GM23338 (cell line): ENCODE data around the gene IZUMO4. TPM values are rescaled to one million over a fixed set of nuclear protein-coding genes. Genes with fewer than 3 reads are reported as not detected.

Experiments
- ATAC-seq: fragments of 200-7000 bp; cut with Tn5 transposase; 3 replicates; pipeline ENCODE4 v1.9.1; 2020
- DNase-seq: peaks from one replicate; pipeline ENCODE4 v3.0.0-alpha.2; 2015; ENCODE audit warnings: low spot score
- H2AFZ ChIP-seq: fragments of 200-600 bp; sonication (generic); 2 replicates; pipeline ENCODE4 v1.8.0; 2016; ENCODE audit warnings: antibody characterized with exemption, mild to moderate bottlenecking, moderate library complexity
- H3F3A ChIP-seq: fragments of 200-600 bp; sonication (generic); replicated peaks from 2 replicates; pipeline ENCODE4 v1.8.0; 2017; ENCODE audit warnings: antibody characterized with exemption, mixed run types, low read depth
- H3K27ac ChIP-seq: fragments of 200-600 bp; sonication (generic); 2 replicates; pipeline ENCODE4 v1.6.1; 2016; ENCODE audit warnings: low read depth
- H3K27me3 ChIP-seq: fragments of 200-600 bp; sonication (generic); 2 replicates; pipeline ENCODE4 v1.8.0; 2016; ENCODE audit warnings: mild to moderate bottlenecking, mixed run types, moderate library complexity; ENCODE audit not compliant: insufficient read depth
- H3K36me3 ChIP-seq: fragments of 200-600 bp; sonication (generic); 2 replicates; pipeline ENCODE4 v1.8.0; 2016; ENCODE audit warnings: mild to moderate bottlenecking; ENCODE audit not compliant: insufficient read depth
- H3K4me1 ChIP-seq: fragments of 200-600 bp; sonication (generic); 2 replicates; pipeline ENCODE4 v1.8.0; 2016; ENCODE audit warnings: mild to moderate bottlenecking, moderate library complexity; ENCODE audit not compliant: insufficient read depth
- H3K4me2 ChIP-seq: fragments of 200-600 bp; sonication (generic); 2 replicates; pipeline ENCODE4 v1.7.1; 2017; ENCODE audit warnings: mixed run types
- H3K4me3 ChIP-seq: fragments of 200-600 bp; sonication (generic); 2 replicates; pipeline ENCODE4 v1.6.1; 2016; ENCODE audit warnings: mixed run types
- H3K79me2 ChIP-seq: fragments of 200-600 bp; sonication (generic); replicated peaks from 2 replicates; pipeline ENCODE4 v1.8.0; 2017; ENCODE audit warnings: mild to moderate bottlenecking; ENCODE audit not compliant: insufficient read depth
- H3K9me2 ChIP-seq: fragments of 200-600 bp; sonication (generic); 2 replicates; pipeline ENCODE4 v1.8.0; 2017; ENCODE audit not compliant: insufficient read depth
- H4K20me1 ChIP-seq: fragments of 200-600 bp; sonication (generic); replicated peaks from 2 replicates; pipeline ENCODE4 v1.8.0; 2017; ENCODE audit warnings: mild to moderate bottlenecking; ENCODE audit not compliant: insufficient read depth
- H3K27ac Mint-ChIP-seq: 2 replicates; pipeline ENCODE4 v1.8.0; 2020; ENCODE audit warnings: inconsistent platforms, mild to moderate bottlenecking, moderate library complexity, mixed read lengths
- H3K27me3 Mint-ChIP-seq: 3 replicates; pipeline ENCODE4 v1.8.0; 2022; ENCODE audit warnings: low read depth, mild to moderate bottlenecking, moderate library complexity, mixed read lengths, inconsistent platforms; ENCODE audit not compliant: insufficient read depth, poor library complexity
- H3K36me3 Mint-ChIP-seq: 3 replicates; pipeline ENCODE4 v1.8.0; 2021; ENCODE audit warnings: low read depth, mild to moderate bottlenecking, inconsistent platforms, moderate library complexity, mixed read lengths
- H3K4me1 Mint-ChIP-seq: 3 replicates; pipeline ENCODE4 v1.8.0; 2020; ENCODE audit warnings: mild to moderate bottlenecking, inconsistent platforms, mixed read lengths
- H3K4me3 Mint-ChIP-seq: 3 replicates; pipeline ENCODE4 v1.8.0; 2021; ENCODE audit warnings: moderate library complexity, mild to moderate bottlenecking, inconsistent platforms, mixed read lengths
- H3K9me3 Mint-ChIP-seq: 3 replicates; pipeline ENCODE4 v1.8.0; 2020; ENCODE audit warnings: moderate library complexity, mild to moderate bottlenecking, inconsistent platforms, mixed read lengths
- CREB1 ChIP-seq: fragments of 250-450 bp; sonication (Bioruptor Pico); IDR thresholded peaks from 2 replicates; pipeline ENCODE4 v1.5.0; 2020; ENCODE audit warnings: low read depth, mild to moderate bottlenecking, moderate library complexity
- CTCF ChIP-seq, 2 experiments: fragments of 200-600 bp in 1 of 2; sonication (generic) in 1 of 2; conservative IDR thresholded peaks; 2 replicates each; pipeline versions ENCODE4 v1.5.1 to v1.6.1; 2016 to 2017; ENCODE audit warnings: antibody characterized with exemption in 2 of 2, low read depth in 2 of 2, mild to moderate bottlenecking in 2 of 2, moderate library complexity in 1 of 2
- EZH2 ChIP-seq: fragments of 200-600 bp; sonication (generic); IDR thresholded peaks from one replicate; pipeline ENCODE4 v1.8.0; 2017; ENCODE audit warnings: antibody characterized with exemption, mild to moderate bottlenecking, low read depth; ENCODE audit not compliant: unreplicated experiment
- EZH2phosphoT487 ChIP-seq: fragments of 200-600 bp; sonication (generic); IDR thresholded peaks from one replicate; pipeline ENCODE4 v1.8.1; 2018; ENCODE audit warnings: antibody characterized with exemption; ENCODE audit not compliant: unreplicated experiment
- JUNB ChIP-seq: IDR thresholded peaks from one replicate; pipeline ENCODE4 v1.6.1; 2016; ENCODE audit warnings: antibody characterized with exemption; ENCODE audit not compliant: unreplicated experiment
- NANOG ChIP-seq: IDR thresholded peaks from 2 replicates; pipeline ENCODE4 v1.6.1; 2016; ENCODE audit warnings: antibody characterized with exemption, borderline replicate concordance
- POLR2AphosphoS5 ChIP-seq: IDR thresholded peaks from 2 replicates; pipeline ENCODE4 v1.6.1; 2016; ENCODE audit warnings: antibody characterized with exemption, low read depth
- REST ChIP-seq: IDR thresholded peaks from one replicate; pipeline ENCODE4 v1.6.1; 2018; ENCODE audit warnings: antibody characterized with exemption; ENCODE audit not compliant: unreplicated experiment
- STAT1 ChIP-seq: IDR thresholded peaks from one replicate; pipeline ENCODE4 v1.6.1; 2016; ENCODE audit warnings: antibody characterized with exemption; ENCODE audit not compliant: unreplicated experiment
- ZNF114 ChIP-seq: fragments of 250-450 bp; sonication (Bioruptor Pico); IDR thresholded peaks from 2 replicates; pipeline ENCODE4 v1.5.0; 2020; ENCODE audit warnings: mild to moderate bottlenecking, moderate library complexity
- ZNF331 ChIP-seq: fragments of 250-450 bp; sonication (Bioruptor Pico); IDR thresholded peaks from 2 replicates; pipeline ENCODE4 v1.5.0; 2020; ENCODE audit warnings: low read depth, mild to moderate bottlenecking, moderate library complexity
- ZNF462 ChIP-seq: fragments of 250-450 bp; sonication (Bioruptor Pico); IDR thresholded peaks from 2 replicates; pipeline ENCODE4 v1.5.0; 2020; ENCODE audit warnings: mild to moderate bottlenecking, moderate library complexity
- polyA plus RNA-seq: library from polyadenylated mRNA; unstranded; fragments of >200 nt; fragmentation: Nextera tagmentation; extraction: Ambion mirVana; gene quantifications from 2 replicates; pipeline ENCODE4 v1.2.1, GENCODE V29; 2016
- total RNA-seq: library from RNA; depleted of rRNA; stranded (reverse); fragments of >200 nt; shearing (Covaris generic); gene quantifications from 2 replicates; pipeline ENCODE4 v1.2.3, GENCODE V29; 2014
- TF ChIP-seq, protein P1 (sequence below): IDR thresholded peaks from 2 replicates; pipeline ENCODE4 v1.6.1; 2016; ENCODE audit warnings: antibody characterized with exemption

IZUMO4 gene
- total and polyA plus RNA-seq, 2 experiments from 2014 or later = 0.57 to 2.2 TPM

DNA sequence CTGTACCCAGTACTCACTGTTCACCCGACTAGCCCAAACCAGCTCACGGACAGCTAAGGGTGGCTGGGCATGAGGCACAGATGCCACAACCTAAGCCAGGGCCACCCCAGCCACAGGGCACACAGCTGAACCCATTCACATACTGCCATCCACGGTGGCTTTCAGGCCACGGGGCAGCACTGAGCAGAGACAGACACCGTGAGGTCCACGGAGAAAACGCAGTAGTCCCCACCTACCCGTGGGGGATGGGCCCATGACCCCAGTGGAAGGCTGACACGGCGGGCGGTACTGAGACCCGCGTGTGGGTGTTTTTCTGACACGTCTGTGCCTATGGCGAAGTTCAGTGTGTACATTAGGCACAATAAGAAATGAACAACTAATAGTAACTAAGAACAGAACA, 25.5 kb downstream of the IZUMO4 start:
- Histone ChIP-seq H2AFZ (no peak overlapping the region), H3F3A (peaks cover 4% of the 10 kb centered on the region; the same call in 1 of the 2 replicates), H4K20me1 (peaks cover 25% of the 10 kb centered on the region), H3K79me2 (no peaks in the 10 kb centered on the region; the same call in 1 of the 2 replicates), H3K27ac (no peak overlapping the region), H3K4me2 (no peak overlapping the region), H3K4me3 (no peak overlapping the region), H3K9me2 (no peaks in the 10 kb centered on the region), H3K36me3 (peaks cover 38% of the 10 kb centered on the region), H3K4me1 (no peaks in the 10 kb centered on the region), H3K27me3 (no peaks in the 10 kb centered on the region)
- H3K9me3 Mint-ChIP-seq = no peaks in the 10 kb centered on the region
- DNase-seq (no peak), ATAC-seq (no peak)
- H3K4me1 Mint-ChIP-seq = no peaks in the 10 kb centered on the region
- H3K27me3 Mint-ChIP-seq = peaks cover 8% of the 10 kb centered on the region
- H3K36me3 Mint-ChIP-seq = peaks cover 84% of the 10 kb centered on the region
- H3K4me3 Mint-ChIP-seq = no peak overlapping the region
- no peak overlapping the region for H3K27ac Mint-ChIP-seq
- TF ChIP-seq EZH2 = no peak
- no peak for TF ChIP-seq EZH2phosphoT487
- no peak for TF ChIP-seq ZNF114 (CRISPR knock-in tag)
- no peak for TF ChIP-seq CREB1
- TF ChIP-seq REST = no peak
- TF ChIP-seq, protein P1, sequence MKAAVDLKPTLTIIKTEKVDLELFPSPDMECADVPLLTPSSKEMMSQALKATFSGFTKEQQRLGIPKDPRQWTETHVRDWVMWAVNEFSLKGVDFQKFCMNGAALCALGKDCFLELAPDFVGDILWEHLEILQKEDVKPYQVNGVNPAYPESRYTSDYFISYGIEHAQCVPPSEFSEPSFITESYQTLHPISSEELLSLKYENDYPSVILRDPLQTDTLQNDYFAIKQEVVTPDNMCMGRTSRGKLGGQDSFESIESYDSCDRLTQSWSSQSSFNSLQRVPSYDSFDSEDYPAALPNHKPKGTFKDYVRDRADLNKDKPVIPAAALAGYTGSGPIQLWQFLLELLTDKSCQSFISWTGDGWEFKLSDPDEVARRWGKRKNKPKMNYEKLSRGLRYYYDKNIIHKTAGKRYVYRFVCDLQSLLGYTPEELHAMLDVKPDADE = no peak
- TF ChIP-seq NANOG = no peak
- TF ChIP-seq POLR2AphosphoS5 = no peak
- no peak for TF ChIP-seq ZNF462 (CRISPR knock-in tag)
- no peak for TF ChIP-seq STAT1
- no peak for TF ChIP-seq JUNB
- no peak for TF ChIP-seq CTCF (conservative IDR thresholded peaks at IDR 0.05; ENCODE audit: low read depth in 2 of 2)
- TF ChIP-seq ZNF331 (CRISPR knock-in tag) = no peak
